HCT116 (cell line): ENCODE data around the gene NFXL1. TPM values are rescaled to one million over a fixed set of nuclear protein-coding genes. Genes with fewer than 3 reads are reported as not detected.

Source experiments
- ATAC-seq: fragments of 200-7000 bp; cut with Tn5 transposase; 2 replicates; pipeline ENCODE4 v1.9.1; 2020; ENCODE audit warnings: mild to moderate bottlenecking, moderate library complexity
- BruUV-seq: library from RNA; stranded (reverse); fragments of 400-500 nt; replicated peaks from 2 replicates; lab custom pipeline; 2021; lab: Mats Ljungman, UMichigan
- CTCF ChIA-PET: fragments of 300-600 bp; sonication (Branson Sonifier 250); formaldehyde crosslinking; loops from one replicate; lab custom pipeline; 2021; ENCODE audit warnings: antibody characterized with exemption; lab: Charles Lee
- POLR2A ChIA-PET: fragments of 300-600, 350-600 bp; sonication (Branson Sonifier 250); formaldehyde crosslinking; loops from one replicate; lab custom pipeline; 2021; ENCODE audit warnings: antibody characterized with exemption; lab: Charles Lee
- RAD21 ChIA-PET, 2 experiments: fragments of 300-600 bp; sonication (Branson Sonifier 250); formaldehyde crosslinking; loops; one replicate each; lab custom pipeline; 2023; ENCODE audit warnings: low total read pairs in 2 of 2; ENCODE audit not compliant: uncharacterized antibody in 2 of 2, unreplicated experiment in 2 of 2, low non-redundant PET in 1 of 2; lab: Charles Lee
- DNase-seq: peaks from one replicate; pipeline ENCODE4 v3.0.0-alpha.2; 2010; ENCODE audit warnings: low read depth, low spot score
- H2AFZ ChIP-seq: fragments of 200-600 bp; shearing (Covaris generic), sonication (generic); 2 replicates; pipeline ENCODE4 v1.6.1; 2017; ENCODE audit warnings: low read depth, mixed run types, mixed read lengths, antibody characterized with exemption, low read length; ENCODE audit not compliant: poor library complexity, severe bottlenecking
- H3K27ac ChIP-seq: 2 replicates; pipeline ENCODE4 v1.5.1; 2012; ENCODE audit warnings: low read depth, low read length
- H3K27me3 ChIP-seq: fragments of 200-600 bp; sonication (generic); 2 replicates; pipeline ENCODE4 v1.6.1; 2016; ENCODE audit warnings: mixed run types, low read length, mixed read lengths; ENCODE audit not compliant: insufficient read depth
- H3K36me3 ChIP-seq, 2 experiments: fragments of 200-500 bp in 1 of 2; fragments of 200-600 bp in 1 of 2; sonication (Bioruptor generic) in 1 of 2; sonication (generic) in 1 of 2; 2 replicates each; pipeline versions ENCODE4 v1.5.1 to v1.6.1; 2014 to 2016; ENCODE audit warnings: low read length in 2 of 2, inconsistent platforms in 1 of 2, mixed read lengths in 1 of 2, mixed run types in 1 of 2; ENCODE audit not compliant: insufficient read depth in 2 of 2, control insufficient read depth in 1 of 2
- H3K4me1 ChIP-seq, 2 experiments: fragments of 200-600 bp in 1 of 2; sonication (generic) in 1 of 2; 2 replicates each; pipeline versions ENCODE4 v1.5.1 to v1.6.1; 2012 to 2017; ENCODE audit warnings: low read length in 2 of 2, inconsistent platforms in 1 of 2, mild to moderate bottlenecking in 1 of 2, mixed read lengths in 1 of 2, mixed run types in 1 of 2, moderate library complexity in 1 of 2; ENCODE audit not compliant: insufficient read depth in 2 of 2, control insufficient read depth in 1 of 2
- H3K4me2 ChIP-seq: fragments of 200-600 bp; sonication (generic); 2 replicates; pipeline ENCODE4 v1.6.1; 2017; ENCODE audit warnings: mixed run types, low read length, mixed read lengths
- H3K4me3 ChIP-seq, 2 experiments: fragments of 200-600 bp in 1 of 2; sonication (generic) in 1 of 2; replicated peaks in 1 of 2; 2 replicates each; pipeline ENCODE4 v1.5.1; 2011 to 2016; ENCODE audit warnings: low read length in 2 of 2, control low read depth in 1 of 2, low read depth in 1 of 2, mild to moderate bottlenecking in 1 of 2, mixed read lengths in 1 of 2, mixed run types in 1 of 2
- H3K79me2 ChIP-seq: fragments of 200-600 bp; sonication (generic); 2 replicates; pipeline ENCODE4 v1.6.1; 2017; ENCODE audit warnings: mild to moderate bottlenecking, mixed run types, low read length, moderate library complexity, mixed read lengths; ENCODE audit not compliant: insufficient read depth
- H3K9ac ChIP-seq: fragments of 200-600 bp; sonication (generic); 2 replicates; pipeline ENCODE4 v1.6.1; 2016; ENCODE audit warnings: low read length, mixed read lengths
- H3K9me2 ChIP-seq: fragments of 200-600 bp; sonication (generic), shearing (Covaris generic); 2 replicates; pipeline ENCODE4 v1.6.1; 2017; ENCODE audit warnings: mixed run types, mild to moderate bottlenecking, moderate library complexity; ENCODE audit not compliant: insufficient read depth
- H3K9me3 ChIP-seq, 2 experiments: fragments of 200-500 bp in 1 of 2; fragments of 200-600 bp in 1 of 2; sonication (Bioruptor generic) in 1 of 2; sonication (generic) in 1 of 2; 2 replicates each; pipeline ENCODE4 v1.6.1; 2014 to 2017; ENCODE audit warnings: low read length in 2 of 2, mixed read lengths in 2 of 2, inconsistent platforms in 1 of 2, low read depth in 1 of 2, mild to moderate bottlenecking in 1 of 2, mixed run types in 1 of 2, moderate library complexity in 1 of 2; ENCODE audit not compliant: control insufficient read depth in 1 of 2, insufficient read depth in 1 of 2
- H4K20me1 ChIP-seq: fragments of 200-600 bp; sonication (generic), shearing (Covaris generic); 2 replicates; pipeline ENCODE4 v1.6.1; 2017; ENCODE audit warnings: mixed run types, mild to moderate bottlenecking, moderate library complexity; ENCODE audit not compliant: insufficient read depth
- CBX3 ChIP-seq: IDR thresholded peaks from 2 replicates; pipeline ENCODE4 v1.6.1; 2012; ENCODE audit warnings: low read depth
- CEBPB ChIP-seq: IDR thresholded peaks from 2 replicates; pipeline ENCODE4 v1.6.1; 2012; ENCODE audit warnings: low read depth
- EGR1 ChIP-seq: IDR thresholded peaks from 2 replicates; pipeline ENCODE4 v1.6.1; 2012; ENCODE audit warnings: low read depth
- ELF1 ChIP-seq: IDR thresholded peaks from 2 replicates; pipeline ENCODE4 v1.6.1; 2012; ENCODE audit warnings: low read depth, borderline replicate concordance
- EZH2 ChIP-seq: fragments of 200-600 bp; sonication (generic); IDR thresholded peaks from 2 replicates; pipeline ENCODE4 v1.6.1; 2017; ENCODE audit warnings: antibody characterized with exemption, mixed run types
- JUND ChIP-seq: IDR thresholded peaks from 2 replicates; pipeline ENCODE4 v1.6.1; 2012
- POLR2A ChIP-seq: IDR thresholded peaks from 2 replicates; pipeline ENCODE4 v1.7.0; 2011; ENCODE audit warnings: borderline replicate concordance; ENCODE audit not compliant: insufficient read depth, insufficient read length; ENCODE audit errors: extremely low read depth
- REST ChIP-seq: IDR thresholded peaks from 2 replicates; pipeline ENCODE4 v1.6.1; 2012; ENCODE audit warnings: low read depth
- SIN3A ChIP-seq: IDR thresholded peaks from 2 replicates; pipeline ENCODE4 v1.6.1; 2012; ENCODE audit warnings: low read depth
- SP1 ChIP-seq: IDR thresholded peaks from 2 replicates; pipeline ENCODE4 v1.6.1; 2012; ENCODE audit warnings: low read depth
- ZBTB33 ChIP-seq: IDR thresholded peaks from 2 replicates; pipeline ENCODE4 v1.6.1; 2011; ENCODE audit warnings: mild to moderate bottlenecking, low read length, moderate library complexity; ENCODE audit not compliant: insufficient replicate concordance; ENCODE audit errors: extremely low read depth
- ZFX ChIP-seq: fragments of 450-650 bp; IDR thresholded peaks from 2 replicates; pipeline ENCODE4 v1.6.1; 2017
- ZNF274 ChIP-seq: fragments of 200-500 bp; sonication (Bioruptor generic); IDR thresholded peaks from 2 replicates; pipeline ENCODE4 v1.6.1; 2014; ENCODE audit warnings: mild to moderate bottlenecking, low read depth, low read length, inconsistent platforms
- intact Hi-C: fragments of 100-400 bp; cut with micrococcal nuclease; formaldehyde crosslinking; loops from 2 replicates; pipeline ENCODE4 v1.10.0; 2022
- total RNA-seq: library from RNA; stranded (reverse); gene quantifications from one replicate; pipeline ENCODE4 v1.2.1, GENCODE V29; 2021; ENCODE audit not compliant: unreplicated experiment
- TF ChIP-seq, protein P1 (sequence below), 3 experiments: fragments of 200-600 bp in 1 of 3; sonication (generic) in 1 of 3; IDR thresholded peaks in 2 of 3; conservative IDR thresholded peaks in 1 of 3; 2 replicates each; pipeline ENCODE4 v1.5.1; 2012 to 2017; ENCODE audit warnings: low read depth in 2 of 3, low read length in 2 of 3, antibody characterized with exemption in 1 of 3, borderline replicate concordance in 1 of 3, control low read depth in 1 of 3, mild to moderate bottlenecking in 1 of 3, mixed read lengths in 1 of 3, mixed run types in 1 of 3, moderate library complexity in 1 of 3; ENCODE audit not compliant: insufficient read depth in 1 of 3
- TF ChIP-seq, protein P2 (sequence below): IDR thresholded peaks from 2 replicates; pipeline ENCODE4 v1.6.1; 2012

NFXL1 gene
- total RNA-seq, 1 experiment from 2014 or later: 26.8 TPM

- TF ChIP-seq ZBTB33: no peak
- peak; percentile 80 for TF ChIP-seq ELF1
- peak; percentile 86 for TF ChIP-seq EGR1
- TF ChIP-seq, all 23 proteins: peak for 10
Measured at GRCh38 chr4:47914220-47914925, at the start of gene NFXL1 (continued).

- POLR2A ChIA-PET: no interaction called here
- TF ChIP-seq EGR1 (no peak), SP1 (no peak), ZBTB33 (no peak), REST (no peak), POLR2A (no peak), ELF1 (no peak), ZFX (no peak), ZNF274 (no peak), EZH2 (no peak), CBX3 (no peak), CEBPB (no peak), JUND (no peak), SIN3A (no peak)
- TF ChIP-seq, protein P1, sequence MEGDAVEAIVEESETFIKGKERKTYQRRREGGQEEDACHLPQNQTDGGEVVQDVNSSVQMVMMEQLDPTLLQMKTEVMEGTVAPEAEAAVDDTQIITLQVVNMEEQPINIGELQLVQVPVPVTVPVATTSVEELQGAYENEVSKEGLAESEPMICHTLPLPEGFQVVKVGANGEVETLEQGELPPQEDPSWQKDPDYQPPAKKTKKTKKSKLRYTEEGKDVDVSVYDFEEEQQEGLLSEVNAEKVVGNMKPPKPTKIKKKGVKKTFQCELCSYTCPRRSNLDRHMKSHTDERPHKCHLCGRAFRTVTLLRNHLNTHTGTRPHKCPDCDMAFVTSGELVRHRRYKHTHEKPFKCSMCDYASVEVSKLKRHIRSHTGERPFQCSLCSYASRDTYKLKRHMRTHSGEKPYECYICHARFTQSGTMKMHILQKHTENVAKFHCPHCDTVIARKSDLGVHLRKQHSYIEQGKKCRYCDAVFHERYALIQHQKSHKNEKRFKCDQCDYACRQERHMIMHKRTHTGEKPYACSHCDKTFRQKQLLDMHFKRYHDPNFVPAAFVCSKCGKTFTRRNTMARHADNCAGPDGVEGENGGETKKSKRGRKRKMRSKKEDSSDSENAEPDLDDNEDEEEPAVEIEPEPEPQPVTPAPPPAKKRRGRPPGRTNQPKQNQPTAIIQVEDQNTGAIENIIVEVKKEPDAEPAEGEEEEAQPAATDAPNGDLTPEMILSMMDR (IDR thresholded peaks at IDR 0.05 in 2 of 3, conservative IDR thresholded peaks at IDR 0.05 in 1 of 3; ENCODE audit: borderline replicate concordance in 1 of 3, insufficient read depth in 1 of 3, low read depth in 2 of 3, low read length in 2 of 3): no peak
- TF ChIP-seq, protein P2, sequence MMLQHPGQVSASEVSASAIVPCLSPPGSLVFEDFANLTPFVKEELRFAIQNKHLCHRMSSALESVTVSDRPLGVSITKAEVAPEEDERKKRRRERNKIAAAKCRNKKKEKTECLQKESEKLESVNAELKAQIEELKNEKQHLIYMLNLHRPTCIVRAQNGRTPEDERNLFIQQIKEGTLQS: no peak
Measured at GRCh38 chr4:47954677-47955076, 40.3 kb upstream of the NFXL1 start.

More at GRCh38 chr4:47954677-47955076, 40.3 kb upstream of the NFXL1 start:
- Histone ChIP-seq H4K20me1 (no peaks in the 10 kb centered on the region), H3K4me3 (no peak overlapping the region), H3K36me3 (no peaks in the 10 kb centered on the region), H3K9me2 (no peaks in the 10 kb centered on the region), H2AFZ (no peak overlapping the region), H3K27me3 (no peaks in the 10 kb centered on the region), H3K27ac (no peak overlapping the region), H3K9me3 (no peaks in the 10 kb centered on the region), H3K79me2 (no peaks in the 10 kb centered on the region), H3K9ac (no peak overlapping the region), H3K4me1 (no peaks in the 10 kb centered on the region), H3K4me2 (no peak overlapping the region)
- no TSS peak for BruUV-seq
- CTCF ChIA-PET: no interaction called here
- RAD21 ChIA-PET: no interaction called here
- intact Hi-C loops: no loop called here
- DNase-seq (no peak), ATAC-seq (no peak)
